PC-9 (cell line): ENCODE results near the gene ERC2.

ENCODE experiments used
- CTCF ChIP-seq: fragments of 200-600 bp; sonication (generic); conservative IDR thresholded peaks from 2 replicates; pipeline ENCODE4 v1.6.1; 2017; ENCODE audit warnings: mixed run types, antibody characterized with exemption, mild to moderate bottlenecking, moderate library complexity
- EZH2 ChIP-seq: fragments of 200-600 bp; sonication (generic); IDR thresholded peaks from 2 replicates; pipeline ENCODE4 v1.8.0; 2017; ENCODE audit warnings: antibody characterized with exemption, low read depth

- TF ChIP-seq EZH2 (no peak), CTCF (no peak)
Observed at GRCh38 chr3:55765906-55766701, 702.2 kb downstream of the ERC2 start.
